B cell (primary cell): ENCODE measurements around the gene C3AR1. TPM values are rescaled to one million over a fixed set of nuclear protein-coding genes. Genes with fewer than 3 reads are reported as not detected.

Experiments
- ATAC-seq: fragments of 200-7000 bp; cut with Tn5 transposase; one replicate; pipeline ENCODE4 v1.10.0; 2021; ENCODE audit warnings: low read depth, mild to moderate bottlenecking, moderate number of reproducible peaks, moderate library complexity
- CTCF ChIA-PET: fragments of 350-600 bp; sonication (Branson Sonifier 250); formaldehyde crosslinking; loops from one replicate; lab custom pipeline; 2021; ENCODE audit warnings: antibody characterized with exemption, inconsistent platforms; lab: Charles Lee
- POLR2A ChIA-PET: fragments of 350-600 bp; sonication (Branson Sonifier 250); formaldehyde crosslinking; loops from one replicate; lab custom pipeline; 2021; ENCODE audit warnings: antibody characterized with exemption; lab: Charles Lee
- DNase-seq: peaks from one replicate; pipeline ENCODE4 v3.0.0; 2013
- H2AFZ ChIP-seq: 2 replicates; pipeline ENCODE4 v1.6.1; 2012; ENCODE audit warnings: mild to moderate bottlenecking, low read depth, low read length; ENCODE audit not compliant: insufficient read depth, poor library complexity, severe bottlenecking
- H3K27ac ChIP-seq, 2 donors: 1 replicate in 1 of 2; 2 replicates in 1 of 2; pipeline ENCODE4 v1.5.1; 2012 to 2013; ENCODE audit warnings: low read length in 2 of 2, mild to moderate bottlenecking in 2 of 2, moderate library complexity in 1 of 2
- H3K27me3 ChIP-seq, 4 experiments: fragments of 200-600 bp in 1 of 4; sonication (generic) in 1 of 4; replicated peaks in 1 of 4; 1 replicate in 2 of 4; 2 replicates in 2 of 4; pipeline versions ENCODE4 v1.6.1 to v1.7.0; 2013 to 2016; ENCODE audit warnings: low read length in 3 of 4, mild to moderate bottlenecking in 2 of 4, mixed read lengths in 1 of 4, moderate library complexity in 1 of 4; ENCODE audit not compliant: insufficient read depth in 4 of 4, control insufficient read depth in 3 of 4; ENCODE audit errors: control extremely low read depth in 1 of 4
- H3K36me3 ChIP-seq, 2 experiments: replicated peaks in 1 of 2; 1 replicate in 1 of 2; 2 replicates in 1 of 2; pipeline versions ENCODE4 v1.6.1 to v1.7.1; 2013; ENCODE audit warnings: low read length in 1 of 2; ENCODE audit not compliant: insufficient read depth in 2 of 2, control insufficient read depth in 1 of 2; ENCODE audit errors: control extremely low read depth in 1 of 2, extremely low read depth in 1 of 2
- H3K4me1 ChIP-seq, 2 donors: fragments of 200-600 bp in 1 of 2; sonication (generic) in 1 of 2; 1 replicate in 1 of 2; 2 replicates in 1 of 2; pipeline versions ENCODE4 v1.5.1 to v1.6.1; 2013 to 2017; ENCODE audit warnings: low read length in 2 of 2; ENCODE audit not compliant: control insufficient read depth in 2 of 2, insufficient read depth in 2 of 2
- H3K4me2 ChIP-seq: replicated peaks from 2 replicates; pipeline ENCODE3; 2012; ENCODE audit warnings: mild to moderate bottlenecking, low read depth, low read length; ENCODE audit not compliant: poor library complexity, severe bottlenecking
- H3K4me3 ChIP-seq, 5 experiments: fragments of 200-600 bp in 1 of 5; sonication (generic) in 1 of 5; 1 replicate in 3 of 5; 2 replicates in 2 of 5; pipeline versions ENCODE4 v1.5.1 to v1.7.0; 2011 to 2016; ENCODE audit warnings: low read length in 4 of 5, mild to moderate bottlenecking in 4 of 5, low read depth in 2 of 5, control low read depth in 1 of 5, moderate library complexity in 1 of 5; ENCODE audit not compliant: insufficient read depth in 1 of 5; ENCODE audit errors: control extremely low read depth in 1 of 5, extremely low read depth in 1 of 5
- H3K79me2 ChIP-seq: fragments of 200-600 bp; sonication (generic); one replicate; pipeline ENCODE4 v1.6.0; 2016; ENCODE audit warnings: low read length; ENCODE audit not compliant: control insufficient read depth, insufficient read depth
- H3K9ac ChIP-seq: fragments of 200-600 bp; sonication (generic); 2 replicates; pipeline ENCODE4 v1.6.1; 2017; ENCODE audit warnings: mild to moderate bottlenecking, low read length, moderate library complexity
- H3K9me3 ChIP-seq, 3 donors: one replicate each; pipeline versions ENCODE4 v1.6.1 to v1.7.1; 2013; ENCODE audit warnings: low read length in 2 of 3; ENCODE audit not compliant: control insufficient read depth in 2 of 3, insufficient read depth in 1 of 3; ENCODE audit errors: control extremely low read depth in 1 of 3
- H4K20me1 ChIP-seq: 2 replicates; pipeline ENCODE4 v1.6.0; 2012; ENCODE audit warnings: mild to moderate bottlenecking, low read length; ENCODE audit not compliant: insufficient read depth, control insufficient read depth, poor library complexity, severe bottlenecking
- H3K27ac Mint-ChIP-seq: one replicate; pipeline ENCODE4 v1.8.0; 2021; ENCODE audit warnings: mixed read lengths
- H3K27me3 Mint-ChIP-seq: one replicate; pipeline ENCODE4 v1.8.0; 2021; ENCODE audit warnings: mixed read lengths
- H3K4me1 Mint-ChIP-seq: one replicate; pipeline ENCODE4 v1.8.0; 2021; ENCODE audit warnings: mixed read lengths
- H3K4me3 Mint-ChIP-seq: one replicate; pipeline ENCODE4 v1.8.0; 2021; ENCODE audit warnings: mixed read lengths
- H3K9me3 Mint-ChIP-seq: one replicate; pipeline ENCODE4 v1.8.0; 2022; ENCODE audit warnings: mixed read lengths; ENCODE audit not compliant: insufficient read depth
- CTCF ChIP-seq: fragments of 200-600 bp; IDR thresholded peaks from one replicate; pipeline ENCODE4 v1.8.0; 2022; ENCODE audit warnings: antibody characterized with exemption, mild to moderate bottlenecking
- EZH2 ChIP-seq: IDR thresholded peaks from 2 replicates; pipeline ENCODE4 v1.6.1; 2012; ENCODE audit warnings: borderline replicate concordance, low read depth, mild to moderate bottlenecking, moderate library complexity, low read length; ENCODE audit not compliant: insufficient read depth, poor library complexity, severe bottlenecking
- WGBS: methylation state at CpG from one replicate; pipeline ENCODE4 v1.1.5; 2013; ENCODE audit warnings: missing lambda C conversion rate; ENCODE audit not compliant: insufficient coverage; 5-methylcytosine and 5-hydroxymethylcytosine counted together
- intact Hi-C: fragments of 100-400 bp; cut with micrococcal nuclease; formaldehyde crosslinking; loops from one replicate; pipeline ENCODE4 v1.10.0; 2022
- polyA plus RNA-seq: library from polyadenylated mRNA; depleted of rRNA; stranded (reverse); fragments of >200 nt; gene quantifications from 2 replicates; pipeline ENCODE4 v1.2.3, GENCODE V29; 2012
- total RNA-seq, 2 donors: library from RNA; stranded (reverse); fragments of 120-200 nt in 1 of 2; gene quantifications; 1 replicate in 1 of 2; 2 replicates in 1 of 2; pipeline versions ENCODE4 v1.2.3 to v1.2.4, GENCODE V29; 2013 to 2022

Gene C3AR1
- total and polyA plus RNA-seq, 2 donors (not counting 1 experiment from before 2014, with no cell fraction given) = 0.13 to 0.64 TPM

- Histone ChIP-seq H3K36me3 (peaks cover 0 to 4% of the 10 kb centered on the region in 2 experiments), H3K4me2 (peak overlapping the region; percentile 79), H3K4me3 (peak overlapping the region; percentile 79 to 98 (median 89)), H3K79me2 (peaks cover 91% of the 10 kb centered on the region), H3K9ac (peak overlapping the region; percentile 97), H3K27ac (peak overlapping the region; percentile 97 to 98), H4K20me1 (peaks cover 8% of the 10 kb centered on the region), H3K4me1 (peaks cover 36 to 38% of the 10 kb centered on the region in 2 donors), H3K9me3 (no peaks in the 10 kb centered on the region), H2AFZ (peak overlapping the region; percentile 89), H3K27me3 (no peaks in the 10 kb centered on the region)
- peaks cover 61% of the 10 kb centered on the region for H3K4me1 Mint-ChIP-seq
- intact Hi-C loops = loop anchor here (1.0 to 2.0 kb wide), 5 partner anchors 50 to 160 kb away; partner anchors contain the start of gene FOXJ2
- H3K27me3 Mint-ChIP-seq = no peaks in the 10 kb centered on the region
- peak overlapping the region; percentile 90 for H3K27ac Mint-ChIP-seq
- H3K9me3 Mint-ChIP-seq = no peaks in the 10 kb centered on the region
- ChIA-PET POLR2A (interaction anchor here (0.7 kb wide), 1 partner anchor 22 kb away, joined by 3 read pairs; no protein-coding TSS in a partner anchor), CTCF (interaction anchor here (0.5 to 1.2 kb wide), 2 partner anchors 25 to 1568 kb away, joined by 3 to 4 read pairs; no protein-coding TSS in a partner anchor)
- DNase-seq = no peak
- no peak for ATAC-seq
- peak overlapping the region; percentile 84 for H3K4me3 Mint-ChIP-seq
- no peak for TF ChIP-seq CTCF
- TF ChIP-seq EZH2 = no peak
- WGBS = no CpG with 5 or more reads among the region's 4 CpGs
These were observed 16.6 kb upstream of the C3AR1 start for GRCh38 chr12:8082808-8083100.

- Histone ChIP-seq H3K9me3 (no peaks in the 10 kb centered on the region), H3K4me2 (peak overlapping the region; percentile 79), H3K4me3 (peak overlapping the region; percentile 79 to 98 (median 89)), H2AFZ (peak overlapping the region; percentile 89), H3K79me2 (peaks cover 80% of the 10 kb centered on the region), H3K27ac (peak overlapping the region; percentile 97 to 98), H3K9ac (peak overlapping the region; percentile 97), H3K36me3 (peaks cover 0 to 4% of the 10 kb centered on the region in 2 experiments), H3K4me1 (peaks cover 31% of the 10 kb centered on the region in 2 donors), H4K20me1 (peaks cover 7% of the 10 kb centered on the region), H3K27me3 (no peaks in the 10 kb centered on the region)
- DNase-seq (peak; percentile 48), ATAC-seq (no peak)
- TF ChIP-seq CTCF = no peak
- no peak for TF ChIP-seq EZH2
- ChIA-PET CTCF (interaction anchor here (0.8 to 1.2 kb wide), 2 partner anchors 15 to 151 kb away, joined by 3 read pairs; partner anchors contain the start of gene C3AR1), POLR2A (interaction anchor here (0.8 kb wide), 1 partner anchor 54 kb away, joined by 4 read pairs; no protein-coding TSS in a partner anchor)
- H3K9me3 Mint-ChIP-seq = no peaks in the 10 kb centered on the region
- H3K27me3 Mint-ChIP-seq = no peaks in the 10 kb centered on the region
- peak overlapping the region; percentile 90 for H3K27ac Mint-ChIP-seq
- peaks cover 55% of the 10 kb centered on the region for H3K4me1 Mint-ChIP-seq
- 3% methylated on average over 11 of the region's 15 CpGs for WGBS
- intact Hi-C loops = no loop called here
- peak overlapping the region; percentile 84 for H3K4me3 Mint-ChIP-seq
These were observed 15.2 kb upstream of the C3AR1 start for GRCh38 chr12:8081251-8081920.
